GM06990 (cell line): ENCODE data around the gene SIL1.

Experiments
- DNase-seq: peaks from one replicate; pipeline ENCODE4 v3.0.0-alpha.2; 2011; ENCODE audit not compliant: insufficient read length; ENCODE audit errors: extremely low read depth
- H3K27me3 ChIP-seq: replicated peaks from 2 replicates; pipeline ENCODE4 v1.6.0; 2011; ENCODE audit warnings: low read length; ENCODE audit not compliant: control insufficient read depth, insufficient read depth
- H3K36me3 ChIP-seq: 2 replicates; pipeline ENCODE4 v1.5.1; 2011; ENCODE audit warnings: low read length; ENCODE audit not compliant: control insufficient read depth, insufficient read depth
- H3K4me3 ChIP-seq: replicated peaks from 2 replicates; pipeline ENCODE4 v1.5.1; 2011; ENCODE audit warnings: low read depth, mild to moderate bottlenecking, control low read depth, low read length
- CTCF ChIP-seq: IDR thresholded peaks from 2 replicates; pipeline ENCODE4 v1.5.1; 2011; ENCODE audit warnings: low read length, control low read depth, mild to moderate bottlenecking, inconsistent platforms; ENCODE audit not compliant: insufficient read depth, poor library complexity, severe bottlenecking

The SIL1 gene

GRCh38 chr5:138961221-138961620, 236.9 kb downstream of the SIL1 start:
- H3K36me3 ChIP-seq = no peaks in the 10 kb centered on the region; the same call in none of the 2 replicates
- H3K27me3 ChIP-seq = no peaks in the 10 kb centered on the region
- DNase-seq = no peak
- no peak overlapping the region for H3K4me3 ChIP-seq
- no peak for TF ChIP-seq CTCF

- no peaks in the 10 kb centered on the region; the same call in none of the 2 replicates for H3K36me3 ChIP-seq
- no peak for TF ChIP-seq CTCF
- H3K4me3 ChIP-seq = no peak overlapping the region
- DNase-seq = no peak
- no peaks in the 10 kb centered on the region for H3K27me3 ChIP-seq
Observed at GRCh38 chr5:138960145-138960692, 237.9 kb downstream of the SIL1 start.

- TF ChIP-seq CTCF = no peak
- no peaks in the 10 kb centered on the region for H3K27me3 ChIP-seq
- DNase-seq = no peak
- H3K36me3 ChIP-seq = peaks cover 3% of the 10 kb centered on the region; the same call in 1 of the 2 replicates
- H3K4me3 ChIP-seq = no peak overlapping the region
Observed at GRCh38 chr5:138956801-138957200, 241.4 kb downstream of the SIL1 start.

- TF ChIP-seq CTCF = no peak
- peaks cover 7% of the 10 kb centered on the region for H3K36me3 ChIP-seq
- H3K4me3 ChIP-seq = no peak overlapping the region
- no peak for DNase-seq
- no peaks in the 10 kb centered on the region for H3K27me3 ChIP-seq
Observed at GRCh38 chr5:138955671-138956295, 242.4 kb downstream of the SIL1 start.

GRCh38 chr5:138955013-138955660, 243.0 kb downstream of the SIL1 start:
- Histone ChIP-seq H3K4me3 (no peak overlapping the region), H3K36me3 (peaks cover 9% of the 10 kb centered on the region)
- DNase-seq = no peak

More at GRCh38 chr5:138955013-138955660, 243.0 kb downstream of the SIL1 start:
- no peaks in the 10 kb centered on the region for H3K27me3 ChIP-seq
- no peak for TF ChIP-seq CTCF
